ENCODE results near the gene DXO.

The DXO gene

GRCh38 chr6:31947070-31947675 is 24.8 kb downstream of the DXO start:
- Histone ChIP-seq H3K4me3 (no peak overlapping the region), H3K27me3 (no peaks in the 10 kb centered on the region), H3K4me1 (peaks cover 0 to 27% (median 21%) of the 10 kb centered on the region in 4 donors), H3K36me3 (peaks cover 6 to 18% (median 7%) of the 10 kb centered on the region in 3 donors), H3K9me3 (no peaks in the 10 kb centered on the region), H3K27ac (no peak overlapping the region)
- no peak for TF ChIP-seq CTCF (IDR thresholded peaks at IDR 0.05)
- DNase-seq, result no peak
- intact Hi-C loops (cut with DNase I; ENCODE audit: low total_unique reads), result no loop called here

GRCh38 chr6:31946370-31946885 is 25.5 kb downstream of the DXO start:
- H3K9me3 ChIP-seq, result no peaks in the 10 kb centered on the region
- H3K4me3 ChIP-seq, result peak overlapping the region; percentile 36 to 52
- H3K27me3 ChIP-seq, result no peaks in the 10 kb centered on the region
- peak overlapping the region; percentile 90 to 92 for H3K27ac ChIP-seq
- intact Hi-C loops (cut with DNase I; ENCODE audit: low total_unique reads), result no loop called here
- no peak for TF ChIP-seq CTCF (IDR thresholded peaks at IDR 0.05)
- peaks cover 0 to 11% (median 2%) of the 10 kb centered on the region in 3 donors for H3K36me3 ChIP-seq
- peaks cover 0 to 27% (median 21%) of the 10 kb centered on the region in 4 donors for H3K4me1 ChIP-seq
- DNase-seq, result no peak

- peaks cover 0 to 4% (median 0%) of the 10 kb centered on the region in 3 donors for H3K36me3 ChIP-seq
- H3K9me3 ChIP-seq, result no peaks in the 10 kb centered on the region
- H3K27me3 ChIP-seq, result no peaks in the 10 kb centered on the region
- peaks cover 0 to 27% (median 21%) of the 10 kb centered on the region in 4 donors for H3K4me1 ChIP-seq
- DNase-seq, result peak; percentile 91 to 93
- intact Hi-C loops (cut with DNase I; ENCODE audit: low total_unique reads), result no loop called here
- peak within 1 kb of the TSS; percentile 36 to 52 for H3K4me3 ChIP-seq
- peak within 1 kb of the TSS; percentile 90 to 92 for H3K27ac ChIP-seq
- no peak for TF ChIP-seq CTCF (IDR thresholded peaks at IDR 0.05)
Observed at GRCh38 chr6:31945507-31946369, 26.2 kb downstream of the DXO start, which contains the start of gene CFB. Gene CFB, plus strand, starts transcription at chr6:31946095. Its CDS starts 127 bp downstream, at chr6:31946222.

GRCh38 chr6:31945154-31945506 is 26.8 kb downstream of the DXO start:
- H3K4me1 ChIP-seq, result peaks cover 0 to 27% (median 21%) of the 10 kb centered on the region in 4 donors
- no peaks in the 10 kb centered on the region for H3K27me3 ChIP-seq
- no peak for TF ChIP-seq CTCF (IDR thresholded peaks at IDR 0.05)
- peak overlapping the region; percentile 90 to 92 for H3K27ac ChIP-seq
- H3K4me3 ChIP-seq, result peak overlapping the region; percentile 36 to 52
- H3K36me3 ChIP-seq, result no peaks in the 10 kb centered on the region
- no peak for DNase-seq
- intact Hi-C loops (cut with DNase I; ENCODE audit: low total_unique reads), result no loop called here
- H3K9me3 ChIP-seq, result no peaks in the 10 kb centered on the region

- TF ChIP-seq CTCF (IDR thresholded peaks at IDR 0.05), result no peak
- H3K4me3 ChIP-seq, result no peak overlapping the region
- no peak overlapping the region for H3K27ac ChIP-seq
- H3K4me1 ChIP-seq, result peaks cover 0 to 27% (median 21%) of the 10 kb centered on the region in 4 donors
- H3K27me3 ChIP-seq, result no peaks in the 10 kb centered on the region
- H3K36me3 ChIP-seq, result no peaks in the 10 kb centered on the region
- intact Hi-C loops (cut with DNase I; ENCODE audit: low total_unique reads), result no loop called here
- DNase-seq, result no peak
- H3K9me3 ChIP-seq, result no peaks in the 10 kb centered on the region
Observed at GRCh38 chr6:31943742-31944141, 28.2 kb downstream of the DXO start.
